HCT116 (cell line): ENCODE data around the gene LRIF1.

ENCODE experiments used
- CBX3 ChIP-seq: IDR thresholded peaks from 2 replicates; pipeline ENCODE4 v1.6.1; 2012; ENCODE audit warnings: low read depth
- ELF1 ChIP-seq: IDR thresholded peaks from 2 replicates; pipeline ENCODE4 v1.6.1; 2012; ENCODE audit warnings: low read depth, borderline replicate concordance
- EZH2 ChIP-seq: fragments of 200-600 bp; sonication (generic); IDR thresholded peaks from 2 replicates; pipeline ENCODE4 v1.6.1; 2017; ENCODE audit warnings: antibody characterized with exemption, mixed run types
- EZH2phosphoT487 ChIP-seq: fragments of 200-600 bp; IDR thresholded peaks from 2 replicates; pipeline ENCODE4 v1.6.1; 2018; ENCODE audit warnings: antibody characterized with exemption, borderline replicate concordance
- POLR2A ChIP-seq: IDR thresholded peaks from 2 replicates; pipeline ENCODE4 v1.7.0; 2011; ENCODE audit warnings: borderline replicate concordance; ENCODE audit not compliant: insufficient read depth, insufficient read length; ENCODE audit errors: extremely low read depth
- POLR2AphosphoS5 ChIP-seq: IDR thresholded peaks from 2 replicates; pipeline ENCODE4 v1.6.1; 2011; ENCODE audit warnings: mild to moderate bottlenecking, low read depth, low read length, moderate library complexity
- RAD21 ChIP-seq: IDR thresholded peaks from 2 replicates; pipeline ENCODE4 v1.6.1; 2012; ENCODE audit warnings: low read depth, mild to moderate bottlenecking
- SRF ChIP-seq: IDR thresholded peaks from 2 replicates; pipeline ENCODE4 v1.6.1; 2012; ENCODE audit warnings: low read depth
- YY1 ChIP-seq: IDR thresholded peaks from 2 replicates; pipeline ENCODE4 v1.6.1; 2011; ENCODE audit warnings: low read length, low read depth, moderate library complexity, mild to moderate bottlenecking; ENCODE audit not compliant: insufficient replicate concordance; ENCODE audit errors: extremely low read depth
- TF ChIP-seq, protein P1 (sequence below), 3 experiments: fragments of 200-600 bp in 1 of 3; sonication (generic) in 1 of 3; IDR thresholded peaks in 2 of 3; conservative IDR thresholded peaks in 1 of 3; 2 replicates each; pipeline ENCODE4 v1.5.1; 2012 to 2017; ENCODE audit warnings: low read depth in 2 of 3, low read length in 2 of 3, antibody characterized with exemption in 1 of 3, borderline replicate concordance in 1 of 3, control low read depth in 1 of 3, mild to moderate bottlenecking in 1 of 3, mixed read lengths in 1 of 3, mixed run types in 1 of 3, moderate library complexity in 1 of 3; ENCODE audit not compliant: insufficient read depth in 1 of 3
- TF ChIP-seq, protein P2 (sequence below): IDR thresholded peaks from 2 replicates; pipeline ENCODE4 v1.6.1; 2012

DNA sequence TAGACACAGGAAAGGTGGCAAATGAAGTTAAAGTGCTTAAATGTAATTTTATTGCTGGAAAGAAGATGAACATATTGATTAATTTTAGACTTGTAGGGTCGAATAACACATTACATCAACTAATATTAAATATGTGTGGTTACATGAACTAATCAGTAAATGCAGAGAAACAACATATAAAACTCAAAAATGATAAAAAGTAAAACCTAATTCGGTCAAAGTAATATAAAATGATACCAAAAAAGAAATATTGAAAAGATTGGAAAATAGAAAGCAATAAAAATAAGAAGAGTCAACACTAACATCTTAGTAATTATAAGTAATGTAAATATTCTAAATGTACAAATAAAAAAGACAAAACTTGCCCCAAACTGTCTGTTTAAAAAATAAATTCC lies 47.5 kb downstream of the LRIF1 start:
- TF ChIP-seq CBX3 (no peak), POLR2A (no peak), POLR2AphosphoS5 (no peak), RAD21 (no peak), ELF1 (no peak), EZH2 (no peak), SRF (no peak), YY1 (no peak), EZH2phosphoT487 (no peak)
- TF ChIP-seq, protein P1, sequence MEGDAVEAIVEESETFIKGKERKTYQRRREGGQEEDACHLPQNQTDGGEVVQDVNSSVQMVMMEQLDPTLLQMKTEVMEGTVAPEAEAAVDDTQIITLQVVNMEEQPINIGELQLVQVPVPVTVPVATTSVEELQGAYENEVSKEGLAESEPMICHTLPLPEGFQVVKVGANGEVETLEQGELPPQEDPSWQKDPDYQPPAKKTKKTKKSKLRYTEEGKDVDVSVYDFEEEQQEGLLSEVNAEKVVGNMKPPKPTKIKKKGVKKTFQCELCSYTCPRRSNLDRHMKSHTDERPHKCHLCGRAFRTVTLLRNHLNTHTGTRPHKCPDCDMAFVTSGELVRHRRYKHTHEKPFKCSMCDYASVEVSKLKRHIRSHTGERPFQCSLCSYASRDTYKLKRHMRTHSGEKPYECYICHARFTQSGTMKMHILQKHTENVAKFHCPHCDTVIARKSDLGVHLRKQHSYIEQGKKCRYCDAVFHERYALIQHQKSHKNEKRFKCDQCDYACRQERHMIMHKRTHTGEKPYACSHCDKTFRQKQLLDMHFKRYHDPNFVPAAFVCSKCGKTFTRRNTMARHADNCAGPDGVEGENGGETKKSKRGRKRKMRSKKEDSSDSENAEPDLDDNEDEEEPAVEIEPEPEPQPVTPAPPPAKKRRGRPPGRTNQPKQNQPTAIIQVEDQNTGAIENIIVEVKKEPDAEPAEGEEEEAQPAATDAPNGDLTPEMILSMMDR (IDR thresholded peaks at IDR 0.05 in 2 of 3, conservative IDR thresholded peaks at IDR 0.05 in 1 of 3; ENCODE audit: borderline replicate concordance in 1 of 3, insufficient read depth in 1 of 3, low read depth in 2 of 3, low read length in 2 of 3): no peak
- TF ChIP-seq, protein P2, sequence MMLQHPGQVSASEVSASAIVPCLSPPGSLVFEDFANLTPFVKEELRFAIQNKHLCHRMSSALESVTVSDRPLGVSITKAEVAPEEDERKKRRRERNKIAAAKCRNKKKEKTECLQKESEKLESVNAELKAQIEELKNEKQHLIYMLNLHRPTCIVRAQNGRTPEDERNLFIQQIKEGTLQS: no peak
